Neural cell (in vitro differentiated cells): ENCODE measurements around the gene GSTCD.

Source experiments
- EP300 ChIP-seq: fragments of 450-650 bp; conservative IDR thresholded peaks from 2 replicates; pipeline ENCODE4 v1.6.1; 2014; ENCODE audit warnings: antibody characterized with exemption, mild to moderate bottlenecking, moderate library complexity; ENCODE audit not compliant: poor library complexity, severe bottlenecking
- EZH2 ChIP-seq: fragments of 200-600, 300-800 bp; shearing (Covaris generic), sonication (generic); IDR thresholded peaks from 2 replicates; pipeline ENCODE4 v1.6.1; 2014; ENCODE audit warnings: antibody characterized with exemption, low read length, borderline replicate concordance, mild to moderate bottlenecking; ENCODE audit not compliant: insufficient read depth, poor library complexity, severe bottlenecking
- POLR2AphosphoS5 ChIP-seq: IDR thresholded peaks from 2 replicates; pipeline ENCODE4 v1.6.1; 2012
- RAD21 ChIP-seq: fragments of 450-650 bp; conservative IDR thresholded peaks from 2 replicates; pipeline ENCODE4 v1.6.1; 2014; ENCODE audit warnings: antibody characterized with exemption, mild to moderate bottlenecking, moderate library complexity
- TAF1 ChIP-seq: IDR thresholded peaks from 2 replicates; pipeline ENCODE4 v1.6.1; 2012; ENCODE audit warnings: low read depth
- TF ChIP-seq, protein P1 (sequence below): fragments of 450-650 bp; IDR thresholded peaks from 2 replicates; pipeline ENCODE4 v1.5.1; 2014; ENCODE audit warnings: antibody characterized with exemption, mild to moderate bottlenecking, moderate library complexity; ENCODE audit not compliant: poor library complexity, severe bottlenecking
- TF ChIP-seq, protein P2 (sequence below): IDR thresholded peaks from 2 replicates; pipeline ENCODE4 v1.6.1; 2012; ENCODE audit warnings: borderline replicate concordance

DNA sequence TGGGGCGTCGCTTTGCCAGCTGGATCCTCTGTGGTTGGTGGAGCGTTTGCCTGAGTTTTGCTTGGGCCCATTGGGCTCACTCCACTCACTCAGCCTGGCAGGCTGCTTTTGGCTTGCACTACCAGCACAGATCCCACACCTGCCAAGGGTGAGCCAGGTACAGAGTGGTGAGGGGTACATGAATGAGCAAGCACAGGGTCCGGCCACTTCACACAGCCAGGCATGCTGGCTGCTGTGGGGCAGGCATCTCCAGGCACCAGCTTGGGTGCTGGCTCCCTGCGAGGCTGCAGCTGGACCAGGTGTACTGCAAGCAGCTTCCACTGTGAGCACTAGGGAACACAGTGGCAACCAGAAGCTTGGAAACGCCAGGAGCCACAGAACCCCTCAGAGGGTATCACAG is 126.6 kb downstream of the GSTCD start:
- TF ChIP-seq, protein P1, sequence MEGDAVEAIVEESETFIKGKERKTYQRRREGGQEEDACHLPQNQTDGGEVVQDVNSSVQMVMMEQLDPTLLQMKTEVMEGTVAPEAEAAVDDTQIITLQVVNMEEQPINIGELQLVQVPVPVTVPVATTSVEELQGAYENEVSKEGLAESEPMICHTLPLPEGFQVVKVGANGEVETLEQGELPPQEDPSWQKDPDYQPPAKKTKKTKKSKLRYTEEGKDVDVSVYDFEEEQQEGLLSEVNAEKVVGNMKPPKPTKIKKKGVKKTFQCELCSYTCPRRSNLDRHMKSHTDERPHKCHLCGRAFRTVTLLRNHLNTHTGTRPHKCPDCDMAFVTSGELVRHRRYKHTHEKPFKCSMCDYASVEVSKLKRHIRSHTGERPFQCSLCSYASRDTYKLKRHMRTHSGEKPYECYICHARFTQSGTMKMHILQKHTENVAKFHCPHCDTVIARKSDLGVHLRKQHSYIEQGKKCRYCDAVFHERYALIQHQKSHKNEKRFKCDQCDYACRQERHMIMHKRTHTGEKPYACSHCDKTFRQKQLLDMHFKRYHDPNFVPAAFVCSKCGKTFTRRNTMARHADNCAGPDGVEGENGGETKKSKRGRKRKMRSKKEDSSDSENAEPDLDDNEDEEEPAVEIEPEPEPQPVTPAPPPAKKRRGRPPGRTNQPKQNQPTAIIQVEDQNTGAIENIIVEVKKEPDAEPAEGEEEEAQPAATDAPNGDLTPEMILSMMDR, result no peak
- TF ChIP-seq POLR2AphosphoS5, result no peak
- TF ChIP-seq EZH2, result no peak
- TF ChIP-seq, protein P2, sequence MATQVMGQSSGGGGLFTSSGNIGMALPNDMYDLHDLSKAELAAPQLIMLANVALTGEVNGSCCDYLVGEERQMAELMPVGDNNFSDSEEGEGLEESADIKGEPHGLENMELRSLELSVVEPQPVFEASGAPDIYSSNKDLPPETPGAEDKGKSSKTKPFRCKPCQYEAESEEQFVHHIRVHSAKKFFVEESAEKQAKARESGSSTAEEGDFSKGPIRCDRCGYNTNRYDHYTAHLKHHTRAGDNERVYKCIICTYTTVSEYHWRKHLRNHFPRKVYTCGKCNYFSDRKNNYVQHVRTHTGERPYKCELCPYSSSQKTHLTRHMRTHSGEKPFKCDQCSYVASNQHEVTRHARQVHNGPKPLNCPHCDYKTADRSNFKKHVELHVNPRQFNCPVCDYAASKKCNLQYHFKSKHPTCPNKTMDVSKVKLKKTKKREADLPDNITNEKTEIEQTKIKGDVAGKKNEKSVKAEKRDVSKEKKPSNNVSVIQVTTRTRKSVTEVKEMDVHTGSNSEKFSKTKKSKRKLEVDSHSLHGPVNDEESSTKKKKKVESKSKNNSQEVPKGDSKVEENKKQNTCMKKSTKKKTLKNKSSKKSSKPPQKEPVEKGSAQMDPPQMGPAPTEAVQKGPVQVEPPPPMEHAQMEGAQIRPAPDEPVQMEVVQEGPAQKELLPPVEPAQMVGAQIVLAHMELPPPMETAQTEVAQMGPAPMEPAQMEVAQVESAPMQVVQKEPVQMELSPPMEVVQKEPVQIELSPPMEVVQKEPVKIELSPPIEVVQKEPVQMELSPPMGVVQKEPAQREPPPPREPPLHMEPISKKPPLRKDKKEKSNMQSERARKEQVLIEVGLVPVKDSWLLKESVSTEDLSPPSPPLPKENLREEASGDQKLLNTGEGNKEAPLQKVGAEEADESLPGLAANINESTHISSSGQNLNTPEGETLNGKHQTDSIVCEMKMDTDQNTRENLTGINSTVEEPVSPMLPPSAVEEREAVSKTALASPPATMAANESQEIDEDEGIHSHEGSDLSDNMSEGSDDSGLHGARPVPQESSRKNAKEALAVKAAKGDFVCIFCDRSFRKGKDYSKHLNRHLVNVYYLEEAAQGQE, result no peak
- no peak for TF ChIP-seq EP300
- no peak for TF ChIP-seq RAD21
- TF ChIP-seq TAF1, result no peak
